ENCODE data around the gene COL6A2.

Gene COL6A2

GRCh38 chr21:46156678-46157077 is 58.8 kb downstream of the COL6A2 start:
- H3K4me2 ChIP-seq: no peak overlapping the region
- H4K20me1 ChIP-seq: no peaks in the 10 kb centered on the region; a peak in 2 of 22 replicates
- no peak overlapping the region for H3K4me3 ChIP-seq
- no peak overlapping the region for H3K9ac ChIP-seq
- TF ChIP-seq Cebpa-rat (IDR thresholded peaks at IDR 0.05): no peak
- peaks cover 0 to 8% (median 8%) of the 10 kb centered on the region in 11 experiments; a peak in 15 of 22 replicates for H3K9me3 ChIP-seq (replicated peaks in 1 of 11)
- no peak overlapping the region for H3K27ac ChIP-seq
- no peaks in the 10 kb centered on the region for H3K27me3 ChIP-seq
- peaks cover 0 to 5% (median 0%) of the 10 kb centered on the region in 10 experiments; a peak in 1 of 20 replicates for H3K4me1 ChIP-seq
- H3K36me3 ChIP-seq: peaks cover 0 to 6% (median 0%) of the 10 kb centered on the region in 11 experiments; a peak in 6 of 22 replicates

GRCh38 chr21:46157396-46157986 is 59.6 kb downstream of the COL6A2 start:
- Histone ChIP-seq H3K4me2 (no peak overlapping the region), H3K36me3 (peaks cover 0 to 8% (median 0%) of the 10 kb centered on the region in 11 experiments; a peak in 6 of 22 replicates)
- no peak for TF ChIP-seq Cebpa-rat (IDR thresholded peaks at IDR 0.05)

DNA sequence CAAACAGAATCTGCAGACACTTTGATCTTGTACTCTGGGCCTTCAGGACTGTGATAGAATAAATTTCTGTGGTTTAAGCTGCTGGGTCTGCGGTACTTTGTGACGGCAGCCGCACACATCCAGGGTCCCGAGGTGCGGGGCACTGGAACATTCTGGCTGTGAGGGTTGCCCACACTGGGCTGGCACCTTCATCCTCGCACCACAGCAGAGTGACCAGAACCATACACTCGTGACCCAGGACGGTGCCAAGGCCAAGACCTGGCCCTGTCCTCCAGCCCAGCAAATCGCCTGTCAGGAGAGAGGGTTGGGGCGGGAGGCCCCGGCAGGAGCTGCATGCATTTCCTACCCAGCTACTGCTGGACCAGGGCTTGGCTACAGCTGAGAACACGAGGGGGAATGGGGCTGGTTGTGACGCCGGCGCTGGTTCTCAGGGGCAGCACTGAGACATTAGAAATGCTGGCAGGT is 60.1 kb downstream of the COL6A2 start:
- Histone ChIP-seq H3K36me3 (peaks cover 0 to 8% (median 0%) of the 10 kb centered on the region in 11 experiments; a peak in 6 of 22 replicates), H3K9ac (no peak overlapping the region), H3K27ac (no peak overlapping the region), H3K4me2 (no peak overlapping the region), H3K9me3 (replicated peaks in 1 of 11) (peaks cover 0 to 14% (median 11%) of the 10 kb centered on the region in 11 experiments; a peak in 15 of 22 replicates), H4K20me1 (no peaks in the 10 kb centered on the region; a peak in 2 of 22 replicates), H3K4me3 (no peak overlapping the region), H3K4me1 (peaks cover 0 to 5% (median 0%) of the 10 kb centered on the region in 10 experiments; a peak in 1 of 20 replicates), H3K27me3 (no peaks in the 10 kb centered on the region)
- no peak for TF ChIP-seq Cebpa-rat (IDR thresholded peaks at IDR 0.05)

More at GRCh38 chr21:46157396-46157986, 59.6 kb downstream of the COL6A2 start:
- H3K9me3 ChIP-seq (replicated peaks in 1 of 11): peaks cover 0 to 14% (median 11%) of the 10 kb centered on the region in 11 experiments; a peak in 15 of 22 replicates
- no peak overlapping the region for H3K4me3 ChIP-seq
- peaks cover 0 to 5% (median 0%) of the 10 kb centered on the region in 10 experiments; a peak in 1 of 20 replicates for H3K4me1 ChIP-seq
- no peaks in the 10 kb centered on the region; a peak in 2 of 22 replicates for H4K20me1 ChIP-seq
- H3K9ac ChIP-seq: no peak overlapping the region
- H3K27me3 ChIP-seq: no peaks in the 10 kb centered on the region
- H3K27ac ChIP-seq: no peak overlapping the region

DNA sequence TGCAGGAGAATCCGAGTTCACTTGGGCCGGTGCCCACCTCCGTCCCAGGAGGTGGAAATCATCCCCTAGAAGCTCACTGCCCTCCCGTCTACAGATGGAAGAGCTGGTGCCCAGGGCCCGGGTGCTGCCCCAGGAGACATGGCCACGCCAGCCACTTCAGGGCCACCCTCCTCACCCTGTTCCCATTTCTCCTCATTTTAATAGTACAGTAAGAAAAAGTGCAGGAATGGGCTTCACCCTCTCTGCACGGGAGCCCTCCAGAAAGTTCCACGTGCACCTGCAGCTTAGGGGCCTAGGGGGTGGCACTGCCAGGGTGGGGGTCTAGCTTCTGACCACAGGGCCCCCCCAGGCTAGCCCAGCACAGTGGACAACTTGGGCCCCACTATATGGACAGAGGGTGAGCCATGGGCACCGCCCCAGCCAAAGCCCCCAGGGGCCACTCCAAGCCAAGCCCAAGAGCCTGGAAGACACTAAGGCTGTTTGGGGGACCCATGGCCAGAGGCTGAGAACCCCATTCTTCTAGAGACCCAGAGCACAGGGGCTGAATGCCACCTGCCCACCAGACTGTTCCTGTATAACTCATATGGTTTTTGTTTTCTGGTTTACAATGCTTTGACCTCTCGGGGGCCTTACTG is 60.9 kb downstream of the COL6A2 start:
- H3K4me2 ChIP-seq: no peak overlapping the region
- H3K36me3 ChIP-seq: peaks cover 0 to 8% (median 0%) of the 10 kb centered on the region in 11 experiments; a peak in 6 of 22 replicates
- H3K4me1 ChIP-seq: no peaks in the 10 kb centered on the region
- H4K20me1 ChIP-seq: no peaks in the 10 kb centered on the region; a peak in 1 of 22 replicates
- H3K27ac ChIP-seq: no peak overlapping the region
- no peak overlapping the region for H3K4me3 ChIP-seq
- peaks cover 0 to 14% (median 11%) of the 10 kb centered on the region in 11 experiments; a peak in 15 of 22 replicates for H3K9me3 ChIP-seq (replicated peaks in 1 of 11)
- no peak for TF ChIP-seq Cebpa-rat (IDR thresholded peaks at IDR 0.05)
- no peaks in the 10 kb centered on the region for H3K27me3 ChIP-seq
- no peak overlapping the region for H3K9ac ChIP-seq

- no peak for TF ChIP-seq Cebpa-rat (IDR thresholded peaks at IDR 0.05)
- H3K4me3 ChIP-seq: no peak overlapping the region
Measured at GRCh38 chr21:46159390-46159789, 61.5 kb downstream of the COL6A2 start.

GRCh38 chr21:46159841-46160656 is 62.1 kb downstream of the COL6A2 start:
- TF ChIP-seq Cebpa-rat (IDR thresholded peaks at IDR 0.05): no peak
- H3K9me3 ChIP-seq (replicated peaks in 1 of 11): peaks cover 0 to 14% (median 11%) of the 10 kb centered on the region in 11 experiments; a peak in 15 of 22 replicates
- no peak overlapping the region for H3K9ac ChIP-seq
- no peak overlapping the region for H3K4me2 ChIP-seq
- peaks cover 0 to 8% (median 0%) of the 10 kb centered on the region in 11 experiments; a peak in 6 of 22 replicates for H3K36me3 ChIP-seq
- no peaks in the 10 kb centered on the region for H3K4me1 ChIP-seq
- no peak overlapping the region for H3K27ac ChIP-seq
- no peak overlapping the region for H3K4me3 ChIP-seq
- H4K20me1 ChIP-seq: no peaks in the 10 kb centered on the region; a peak in 1 of 22 replicates
- no peaks in the 10 kb centered on the region for H3K27me3 ChIP-seq

More at GRCh38 chr21:46159390-46159789, 61.5 kb downstream of the COL6A2 start:
- peaks cover 0 to 14% (median 11%) of the 10 kb centered on the region in 11 experiments; a peak in 15 of 22 replicates for H3K9me3 ChIP-seq (replicated peaks in 1 of 11)
- H3K9ac ChIP-seq: no peak overlapping the region
- H3K4me1 ChIP-seq: no peaks in the 10 kb centered on the region
- H3K4me2 ChIP-seq: no peak overlapping the region
- peaks cover 0 to 8% (median 0%) of the 10 kb centered on the region in 11 experiments; a peak in 6 of 22 replicates for H3K36me3 ChIP-seq
- no peak overlapping the region for H3K27ac ChIP-seq
- H4K20me1 ChIP-seq: no peaks in the 10 kb centered on the region; a peak in 1 of 22 replicates
- no peaks in the 10 kb centered on the region for H3K27me3 ChIP-seq

GRCh38 chr21:46160657-46160906 is 62.7 kb downstream of the COL6A2 start:
- H3K27me3 ChIP-seq: no peaks in the 10 kb centered on the region
- H3K4me3 ChIP-seq: no peak overlapping the region
- peaks cover 0 to 8% (median 0%) of the 10 kb centered on the region in 11 experiments; a peak in 6 of 22 replicates for H3K36me3 ChIP-seq
- no peak overlapping the region for H3K9ac ChIP-seq
- H3K4me2 ChIP-seq: no peak overlapping the region
- no peak for TF ChIP-seq Cebpa-rat (IDR thresholded peaks at IDR 0.05)
- peaks cover 0 to 14% (median 11%) of the 10 kb centered on the region in 11 experiments; a peak in 15 of 22 replicates for H3K9me3 ChIP-seq (replicated peaks in 1 of 11)
- no peaks in the 10 kb centered on the region; a peak in 1 of 22 replicates for H4K20me1 ChIP-seq
- H3K4me1 ChIP-seq: no peaks in the 10 kb centered on the region
- no peak overlapping the region for H3K27ac ChIP-seq

DNA sequence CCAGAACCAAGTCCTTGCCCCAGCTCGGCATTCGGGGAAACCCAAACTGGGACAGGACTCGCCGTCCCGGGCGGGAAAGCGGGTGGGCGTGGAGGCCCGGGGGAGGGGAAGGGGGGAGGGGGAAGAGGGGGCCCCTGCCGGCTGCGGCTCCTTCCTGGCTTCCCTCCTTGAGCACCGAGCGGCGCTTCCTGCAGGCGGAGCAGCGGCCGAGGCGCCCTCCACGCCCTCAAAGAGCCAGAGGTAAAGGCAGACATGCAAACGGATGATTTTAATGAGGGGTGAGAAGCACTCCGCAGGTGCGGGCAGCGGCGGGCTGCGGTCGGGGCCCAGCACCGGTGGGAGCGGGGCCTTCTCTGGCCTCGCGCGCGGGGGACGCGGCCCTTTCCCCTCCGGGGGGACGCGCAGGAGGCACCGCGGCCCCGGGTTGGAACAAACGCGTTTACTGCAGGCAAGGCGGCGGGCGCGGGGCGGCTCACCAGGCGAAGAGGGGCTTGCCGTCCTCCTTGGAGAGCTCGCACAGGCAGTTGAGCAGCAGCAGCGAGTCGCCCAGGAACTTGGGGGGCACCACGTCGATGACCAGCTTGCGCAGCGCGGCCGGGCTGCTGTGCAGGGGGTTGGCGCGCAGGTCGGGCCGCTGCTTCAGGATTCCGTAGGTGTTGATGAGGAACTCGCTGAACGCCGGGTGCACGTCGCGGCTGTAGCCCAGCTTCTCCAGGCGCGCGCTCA is 63.2 kb downstream of the COL6A2 start:
- Histone ChIP-seq H3K27me3 (no peaks in the 10 kb centered on the region), H3K9ac (no peak overlapping the region), H3K4me3 (no peak overlapping the region), H3K9me3 (replicated peaks in 1 of 11) (peaks cover 0 to 14% (median 11%) of the 10 kb centered on the region in 11 experiments; a peak in 15 of 22 replicates), H3K36me3 (peaks cover 0 to 8% (median 0%) of the 10 kb centered on the region in 11 experiments; a peak in 6 of 22 replicates), H3K4me2 (no peak overlapping the region), H3K4me1 (no peaks in the 10 kb centered on the region), H4K20me1 (no peaks in the 10 kb centered on the region; a peak in 1 of 22 replicates), H3K27ac (no peak overlapping the region)
- TF ChIP-seq Cebpa-rat (IDR thresholded peaks at IDR 0.05): no peak

All from BLaER1 treated with 17β-estradiol and CSF1 and Interleukin-3, amounts not matched to agents 10 nM and 100 nM (cell line).